ENCODE results near the gene ASMTL. TPM values are rescaled to one million over a fixed set of nuclear protein-coding genes. Genes with fewer than 3 reads are reported as not detected.

ASMTL gene
- total RNA-seq, 2 experiments from 2014 or later, result 34.6 to 39.3 TPM

DNA sequence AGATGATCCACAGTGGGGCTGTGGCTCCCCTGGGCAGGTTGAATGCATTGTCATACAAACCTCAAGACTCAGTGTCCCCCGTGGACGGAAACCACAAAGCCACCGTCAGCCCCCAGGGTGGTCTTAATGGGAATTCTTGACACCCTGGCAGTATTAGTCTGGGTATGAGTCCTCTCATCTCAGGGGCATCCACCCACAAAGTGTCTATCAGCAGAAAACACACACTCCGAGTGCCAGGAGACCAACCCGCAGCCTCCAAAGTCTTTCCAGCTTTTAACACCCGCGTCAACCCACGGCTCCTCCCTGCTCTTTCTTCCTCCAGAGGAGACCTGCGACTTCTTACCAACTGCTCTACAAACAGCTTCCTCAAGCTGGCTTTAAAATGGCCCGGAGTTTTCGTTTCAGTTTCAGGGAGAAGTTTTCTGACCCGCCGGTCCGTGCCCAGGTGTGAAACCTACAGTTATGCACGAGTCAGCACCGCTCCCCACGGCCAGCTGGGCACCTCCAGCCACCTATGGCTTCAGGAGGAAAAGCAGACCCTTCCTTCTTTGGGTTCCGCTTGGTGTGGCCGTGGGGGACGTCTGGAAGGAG is 14.4 kb upstream of the ASMTL start:
- Histone ChIP-seq H3K36me3 (ENCODE audit: insufficient read depth, low read length) (peaks cover 34% of the 10 kb centered on the region), H3K4me3 (ENCODE audit: low read length) (peak overlapping the region; percentile 27), H3K4me1 (ENCODE audit: insufficient read depth, low read length) (peaks cover 96% of the 10 kb centered on the region), H3K27ac (ENCODE audit: low read depth in 1 of 2, low read length in 2 of 2) (peak overlapping the region; percentile 77 to 79), H3K27me3 (ENCODE audit: control insufficient read depth in 1 of 2, insufficient read depth in 2 of 2, low read length in 2 of 2) (no peaks in the 10 kb centered on the region), H3K9me3 (ENCODE audit: control insufficient read depth in 1 of 2, insufficient read depth in 1 of 2, low read length in 2 of 2) (no peaks in the 10 kb centered on the region)
- peak in 9 of 14 experiments; percentile 22 to 80 (median 49) for DNase-seq
- POLR2A ChIA-PET, result no interaction called here
- CTCF ChIA-PET, result no interaction called here
- Mint-ChIP-seq H3K4me3 (peak overlapping the region; percentile 80), H3K36me3 (ENCODE audit: low read depth) (peaks cover 66% of the 10 kb centered on the region), H3K9me3 (peaks cover 3% of the 10 kb centered on the region), H3K27ac (peak overlapping the region; percentile 94), H3K4me1 (ENCODE audit: low read depth) (peaks cover 84% of the 10 kb centered on the region), H3K27me3 (no peaks in the 10 kb centered on the region)
- TF ChIP-seq, protein P1, sequence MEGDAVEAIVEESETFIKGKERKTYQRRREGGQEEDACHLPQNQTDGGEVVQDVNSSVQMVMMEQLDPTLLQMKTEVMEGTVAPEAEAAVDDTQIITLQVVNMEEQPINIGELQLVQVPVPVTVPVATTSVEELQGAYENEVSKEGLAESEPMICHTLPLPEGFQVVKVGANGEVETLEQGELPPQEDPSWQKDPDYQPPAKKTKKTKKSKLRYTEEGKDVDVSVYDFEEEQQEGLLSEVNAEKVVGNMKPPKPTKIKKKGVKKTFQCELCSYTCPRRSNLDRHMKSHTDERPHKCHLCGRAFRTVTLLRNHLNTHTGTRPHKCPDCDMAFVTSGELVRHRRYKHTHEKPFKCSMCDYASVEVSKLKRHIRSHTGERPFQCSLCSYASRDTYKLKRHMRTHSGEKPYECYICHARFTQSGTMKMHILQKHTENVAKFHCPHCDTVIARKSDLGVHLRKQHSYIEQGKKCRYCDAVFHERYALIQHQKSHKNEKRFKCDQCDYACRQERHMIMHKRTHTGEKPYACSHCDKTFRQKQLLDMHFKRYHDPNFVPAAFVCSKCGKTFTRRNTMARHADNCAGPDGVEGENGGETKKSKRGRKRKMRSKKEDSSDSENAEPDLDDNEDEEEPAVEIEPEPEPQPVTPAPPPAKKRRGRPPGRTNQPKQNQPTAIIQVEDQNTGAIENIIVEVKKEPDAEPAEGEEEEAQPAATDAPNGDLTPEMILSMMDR (IDR thresholded peaks at IDR 0.05), result no peak
- intact Hi-C loops (cut with DNase I, micrococcal nuclease), result loop anchor here (2.0 to 10.0 kb wide), 2 partner anchors 16 to 1228 kb away; partner anchors contain the start of gene CD99 (in 1 of the 2)
- peak; percentile 3 for ATAC-seq (ENCODE audit: poor library complexity)

DNA sequence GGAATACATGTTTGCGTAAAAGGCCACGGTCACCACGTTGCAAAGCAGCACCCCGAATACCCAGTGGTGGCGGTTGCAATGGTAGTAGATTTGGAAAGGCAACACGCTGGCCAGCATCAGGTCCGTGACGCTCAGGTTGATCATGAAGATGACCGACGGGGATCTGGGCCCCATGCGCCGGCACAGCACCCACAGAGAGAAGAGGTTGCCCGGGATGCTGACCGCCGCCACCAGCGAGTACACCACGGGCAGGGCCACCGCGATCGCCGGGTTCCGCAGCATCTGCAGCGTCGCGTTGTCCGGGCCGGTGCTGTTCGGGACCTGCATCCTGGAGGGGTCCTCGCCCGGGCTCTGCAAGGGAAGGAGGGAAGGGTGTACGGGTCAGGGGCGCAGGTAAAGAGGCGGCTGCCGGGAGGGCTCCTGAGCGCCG is 13.5 kb upstream of the ASMTL start:
- H3K36me3 ChIP-seq (ENCODE audit: insufficient read depth, low read length), result peaks cover 34% of the 10 kb centered on the region
- H3K9me3 ChIP-seq (ENCODE audit: control insufficient read depth in 1 of 2, insufficient read depth in 1 of 2, low read length in 2 of 2), result no peaks in the 10 kb centered on the region
- peak overlapping the region in 1 of 2 donors; percentile 21 for H3K27ac ChIP-seq (ENCODE audit: low read depth in 1 of 2, low read length in 2 of 2)
- TF ChIP-seq, protein P1 (IDR thresholded peaks at IDR 0.05), result no peak
- Mint-ChIP-seq H3K4me3 (no peak overlapping the region), H3K27me3 (no peaks in the 10 kb centered on the region), H3K9me3 (no peaks in the 10 kb centered on the region), H3K27ac (peak overlapping the region; percentile 94), H3K36me3 (ENCODE audit: low read depth) (peaks cover 58% of the 10 kb centered on the region), H3K4me1 (ENCODE audit: low read depth) (peaks cover 76% of the 10 kb centered on the region)
- H3K4me1 ChIP-seq (ENCODE audit: insufficient read depth, low read length), result peaks cover 87% of the 10 kb centered on the region
- ATAC-seq (ENCODE audit: poor library complexity) (no peak), DNase-seq (peak in 2 of 14 experiments; percentile 3 to 32)
- ChIA-PET POLR2A (no interaction called here), CTCF (no interaction called here)
- intact Hi-C loops (cut with DNase I, micrococcal nuclease), result loop anchor here (2.0 to 10.0 kb wide), 2 partner anchors 17 to 1229 kb away; partner anchors contain the start of gene CD99 (in 1 of the 2)
- no peak overlapping the region for H3K4me3 ChIP-seq (ENCODE audit: low read length)
- no peaks in the 10 kb centered on the region for H3K27me3 ChIP-seq (ENCODE audit: control insufficient read depth in 1 of 2, insufficient read depth in 2 of 2, low read length in 2 of 2)

DNA sequence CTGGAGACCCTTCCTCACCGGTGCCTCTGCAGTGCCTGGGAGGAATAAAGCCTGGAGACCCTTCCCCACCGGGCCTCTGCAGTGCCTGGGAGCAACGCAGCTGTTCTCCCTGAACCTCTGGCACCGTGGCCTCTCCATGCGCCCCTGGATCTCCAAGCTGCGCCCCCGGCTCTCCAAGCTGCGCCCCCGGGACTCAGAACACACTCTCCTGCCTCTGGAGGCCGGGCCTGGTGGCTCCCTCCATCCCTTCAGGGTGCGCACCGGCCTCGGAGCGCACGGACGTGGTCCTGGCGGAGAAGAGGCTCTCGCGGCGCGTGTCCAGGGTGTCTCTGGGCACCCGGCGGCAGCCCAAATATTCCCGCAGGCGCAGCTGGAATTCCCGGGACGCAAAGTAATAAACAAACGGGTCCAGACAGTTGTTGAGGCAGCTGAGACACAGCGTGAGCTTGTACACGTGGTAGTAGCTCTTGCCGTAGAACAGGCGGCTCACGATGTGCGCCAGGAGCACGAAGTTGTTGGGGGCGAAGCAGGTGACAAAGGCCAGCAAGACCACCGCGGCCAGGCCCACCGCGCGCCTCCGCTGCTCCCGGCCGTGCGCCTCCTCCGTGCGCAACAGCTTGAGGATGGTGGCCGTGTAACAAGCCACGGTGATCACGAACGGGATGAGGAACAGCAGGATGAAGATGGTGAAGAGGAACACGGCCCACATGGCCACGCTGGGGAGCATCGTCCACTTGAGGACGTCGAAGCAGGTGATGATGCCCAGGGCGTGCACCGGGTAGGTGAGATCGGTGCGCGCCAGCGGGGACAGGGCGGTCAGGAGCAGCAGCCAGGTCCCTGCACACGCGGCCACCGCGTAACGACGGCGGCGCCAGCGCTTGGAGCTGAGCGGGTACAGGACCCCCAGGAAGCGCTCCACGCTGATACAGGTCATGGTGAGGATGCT is 12.8 kb upstream of the ASMTL start:
- Mint-ChIP-seq H3K27ac (peak overlapping the region; percentile 94), H3K9me3 (no peaks in the 10 kb centered on the region), H3K36me3 (ENCODE audit: low read depth) (peaks cover 57% of the 10 kb centered on the region), H3K4me1 (ENCODE audit: low read depth) (peaks cover 72% of the 10 kb centered on the region), H3K4me3 (peak overlapping the region; percentile 81), H3K27me3 (no peaks in the 10 kb centered on the region)
- Histone ChIP-seq H3K27ac (ENCODE audit: low read depth in 1 of 2, low read length in 2 of 2) (peak overlapping the region; percentile 64 to 74), H3K27me3 (ENCODE audit: control insufficient read depth in 1 of 2, insufficient read depth in 2 of 2, low read length in 2 of 2) (no peaks in the 10 kb centered on the region), H3K4me1 (ENCODE audit: insufficient read depth, low read length) (peaks cover 81% of the 10 kb centered on the region), H3K36me3 (ENCODE audit: insufficient read depth, low read length) (peaks cover 34% of the 10 kb centered on the region), H3K9me3 (ENCODE audit: control insufficient read depth in 1 of 2, insufficient read depth in 1 of 2, low read length in 2 of 2) (no peaks in the 10 kb centered on the region), H3K4me3 (ENCODE audit: low read length) (peak overlapping the region; percentile 9)
- ATAC-seq (ENCODE audit: poor library complexity) (no peak), DNase-seq (peak in 3 of 14 experiments; percentile 2 to 33 (median 30))
- ChIA-PET POLR2A (no interaction called here), CTCF (no interaction called here)
- TF ChIP-seq, protein P1 (IDR thresholded peaks at IDR 0.05), result no peak
- intact Hi-C loops (cut with DNase I, micrococcal nuclease), result loop anchor here (2.0 to 10.0 kb wide), 2 partner anchors 17 to 1229 kb away; partner anchors contain the start of gene CD99 (in 1 of the 2)

Data from CD4-positive, alpha-beta T cell (primary cell).